ENCODE data around the gene DMWD. TPM values are rescaled to one million over a fixed set of nuclear protein-coding genes. Genes with fewer than 3 reads are reported as not detected.
A peak's percentile ranks its signal among the peaks of the same experiment; 100 is the strongest.

DMWD gene
- total and polyA plus RNA-seq, 2 of the 13 experiments (the other 11 are each of a cell fraction or from before 2014, with no cell fraction given) = 10.3 to 14.9 TPM

GRCh38 chr19:45767410-45767880 is 25.2 kb downstream of the DMWD start (continued):
- TF ChIP-seq SNAPC4 (CRISPR knock-in tag; IDR thresholded peaks at IDR 0.05) = no peak
- TF ChIP-seq ZNF333 (CRISPR knock-in tag; IDR thresholded peaks at IDR 0.05; ENCODE audit: borderline replicate concordance) = no peak
- TF ChIP-seq HMG20A (CRISPR knock-in tag; IDR thresholded peaks at IDR 0.05; ENCODE audit: borderline replicate concordance) = no peak
- no peak; the same call in 1 of the 2 replicates for TF ChIP-seq ZNF580 (CRISPR knock-in tag; IDR thresholded peaks at IDR 0.05; ENCODE audit: borderline replicate concordance, low read depth)
- no peak for TF ChIP-seq USF2 (IDR thresholded peaks at IDR 0.05; ENCODE audit: low read depth, low read length)
- 0 out of 2 replicates have a peak, but pooled peaks have one; percentile 16 for TF ChIP-seq USF2 (CRISPR knock-in tag; IDR thresholded peaks at IDR 0.05; ENCODE audit: borderline replicate concordance)
- peak; percentile 26; the same call in 1 of the 2 replicates for TF ChIP-seq FOXK2 (IDR thresholded peaks at IDR 0.05)
- no peak for TF ChIP-seq ZNF446 (CRISPR knock-in tag; IDR thresholded peaks at IDR 0.05)
- no peak for TF ChIP-seq ZNF530 (CRISPR knock-in tag; IDR thresholded peaks at IDR 0.05; ENCODE audit: low read depth)
- TF ChIP-seq ZNF512B (CRISPR knock-in tag; IDR thresholded peaks at IDR 0.05; ENCODE audit: borderline replicate concordance) = no peak
- TF ChIP-seq ZC3H4 (CRISPR knock-in tag; IDR thresholded peaks at IDR 0.05; ENCODE audit: borderline replicate concordance) = no peak
- no peak for TF ChIP-seq ZNF33A (CRISPR knock-in tag; IDR thresholded peaks at IDR 0.05; ENCODE audit: borderline replicate concordance)
- no peak for TF ChIP-seq AKAP8 (CRISPR knock-in tag; IDR thresholded peaks at IDR 0.05)
- peak; percentile 98 for TF ChIP-seq SIX4 (CRISPR knock-in tag; IDR thresholded peaks at IDR 0.05)
- peak; percentile 47 for TF ChIP-seq MYC (CRISPR knock-in tag; IDR thresholded peaks at IDR 0.05; ENCODE audit: borderline replicate concordance)
- TF ChIP-seq HNF1B (CRISPR knock-in tag; IDR thresholded peaks at IDR 0.05) = 0 out of 2 replicates have a peak, but pooled peaks have one; percentile 11
